ENCODE measurements around the gene ARID4B. TPM values are rescaled to one million over a fixed set of nuclear protein-coding genes. Genes with fewer than 3 reads are reported as not detected.

ARID4B gene
- polyA plus RNA-seq, 4 donors: 10.3 to 26.6 (median 12.6) TPM

DNA sequence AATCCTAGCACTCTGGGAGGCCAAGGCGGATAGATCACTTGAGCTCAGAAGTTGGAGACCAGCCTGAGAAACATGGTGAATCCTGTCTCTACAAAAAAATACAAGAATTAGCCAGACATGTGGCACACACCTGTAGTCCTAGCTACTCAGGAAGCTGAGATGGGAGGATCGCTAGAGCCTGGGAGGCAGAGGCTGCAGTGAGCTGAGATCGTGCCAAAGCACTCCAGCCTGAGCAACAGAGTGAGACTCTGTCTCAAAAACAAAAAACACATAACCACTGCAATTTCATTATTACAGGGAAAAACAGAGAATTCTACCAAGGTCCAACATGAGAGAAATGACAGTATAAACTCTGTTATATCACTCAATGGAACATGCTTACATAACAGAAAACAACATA is 194.9 kb downstream of the ARID4B start:
- DNase-seq (no peak), FAIRE-seq (no peak)
- peaks cover 12 to 35% (median 15%) of the 10 kb centered on the region in 3 donors for H3K36me3 ChIP-seq (ENCODE audit: control insufficient read depth in 3 of 3, insufficient read depth in 2 of 3, low read depth in 1 of 3, low read length in 3 of 3)
- no peaks in the 10 kb centered on the region for H3K9me3 ChIP-seq (ENCODE audit: control insufficient read depth in 2 of 2, insufficient read depth in 1 of 2, low read depth in 1 of 2, low read length in 1 of 2)
- H3K27ac ChIP-seq (ENCODE audit: low read depth in 1 of 3, low read length in 2 of 3): no peak overlapping the region
- WGBS, 3 donors: 90 to 100% (median 95%) methylated on average over 3 of the region's 3 CpGs
- no peaks in the 10 kb centered on the region for H3K4me1 ChIP-seq (ENCODE audit: control insufficient read depth in 3 of 3, insufficient read depth in 2 of 3, low read depth in 1 of 3, low read length in 2 of 3)
- no peaks in the 10 kb centered on the region for H3K27me3 ChIP-seq (ENCODE audit: control insufficient read depth in 3 of 3, insufficient read depth in 3 of 3, low read length in 3 of 3)
- no peak overlapping the region for H3K4me3 ChIP-seq (ENCODE audit: low read depth in 1 of 3, low read length in 3 of 3)

DNA sequence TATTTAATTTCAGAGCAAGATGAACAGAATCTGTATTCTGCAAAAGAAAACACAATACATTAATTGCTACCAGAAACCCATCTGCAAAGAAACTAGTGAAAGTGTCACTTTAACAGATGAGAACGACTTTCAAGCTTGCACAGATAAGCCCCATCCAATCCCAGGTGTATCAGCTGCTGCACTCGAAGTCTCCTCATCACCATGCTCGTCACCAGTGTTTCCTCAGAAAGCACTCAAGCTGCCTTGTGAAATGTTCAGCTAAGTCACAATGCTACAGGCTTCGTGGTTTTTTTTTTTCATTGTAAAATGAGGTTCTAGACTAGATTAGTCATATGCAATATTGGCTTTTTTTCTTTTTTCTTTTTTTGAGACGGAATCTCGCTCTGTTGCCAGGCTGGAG is 196.0 kb downstream of the ARID4B start:
- peaks cover 0 to 2% (median under 1%) of the 10 kb centered on the region in 3 donors for H3K4me1 ChIP-seq (ENCODE audit: control insufficient read depth in 3 of 3, insufficient read depth in 2 of 3, low read depth in 1 of 3, low read length in 2 of 3)
- no peaks in the 10 kb centered on the region for H3K27me3 ChIP-seq (ENCODE audit: control insufficient read depth in 3 of 3, insufficient read depth in 3 of 3, low read length in 3 of 3)
- peaks cover 4 to 29% (median 15%) of the 10 kb centered on the region in 3 donors for H3K36me3 ChIP-seq (ENCODE audit: control insufficient read depth in 3 of 3, insufficient read depth in 2 of 3, low read depth in 1 of 3, low read length in 3 of 3)
- WGBS, 3 donors: 64 to 78% (median 71%) methylated on average over 6 of the region's 6 CpGs
- H3K27ac ChIP-seq (ENCODE audit: low read depth in 1 of 3, low read length in 2 of 3): no peak overlapping the region
- H3K4me3 ChIP-seq (ENCODE audit: low read depth in 1 of 3, low read length in 3 of 3): no peak overlapping the region
- FAIRE-seq (no peak), DNase-seq (no peak)
- H3K9me3 ChIP-seq (ENCODE audit: control insufficient read depth in 2 of 2, insufficient read depth in 1 of 2, low read depth in 1 of 2, low read length in 1 of 2): no peaks in the 10 kb centered on the region

DNA sequence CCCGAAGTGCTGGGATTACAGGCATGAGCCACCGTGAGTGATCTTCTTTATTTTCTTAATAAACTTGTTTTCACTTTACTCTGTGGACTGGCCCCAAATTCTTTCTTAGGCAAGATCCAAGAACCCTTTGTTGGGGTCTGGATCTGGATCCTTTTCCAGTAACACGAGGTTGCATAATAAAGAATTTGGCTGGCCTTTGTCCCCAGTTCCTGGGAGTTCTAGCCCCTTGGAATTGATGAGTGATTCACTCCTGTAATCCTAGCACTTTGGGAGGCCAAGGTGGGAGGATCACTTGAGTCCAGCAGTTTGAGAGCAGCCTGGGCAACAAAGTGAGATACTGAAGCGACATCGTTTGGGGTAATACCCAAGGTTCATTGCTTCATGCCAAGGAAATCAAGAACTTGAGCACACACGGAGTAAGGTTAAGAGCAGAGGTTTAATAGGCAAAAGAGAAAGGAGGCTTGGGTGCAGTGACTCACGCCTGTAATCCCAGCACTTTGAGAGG is 197.2 kb downstream of the ARID4B start:
- H3K36me3 ChIP-seq (ENCODE audit: control insufficient read depth in 3 of 3, insufficient read depth in 2 of 3, low read depth in 1 of 3, low read length in 3 of 3): peaks cover 2 to 38% (median 8%) of the 10 kb centered on the region in 3 donors
- H3K4me3 ChIP-seq (ENCODE audit: low read depth in 1 of 3, low read length in 3 of 3): no peak overlapping the region
- 87 to 93% (median 90%) methylated on average over 7 of the region's 7 CpGs for WGBS, 3 donors
- peaks cover 0 to 7% (median 3%) of the 10 kb centered on the region in 3 donors for H3K4me1 ChIP-seq (ENCODE audit: control insufficient read depth in 3 of 3, insufficient read depth in 2 of 3, low read depth in 1 of 3, low read length in 2 of 3)
- no peaks in the 10 kb centered on the region for H3K27me3 ChIP-seq (ENCODE audit: control insufficient read depth in 3 of 3, insufficient read depth in 3 of 3, low read length in 3 of 3)
- DNase-seq: no peak
- H3K27ac ChIP-seq (ENCODE audit: low read depth in 1 of 3, low read length in 2 of 3): no peak overlapping the region
- no peak for FAIRE-seq
- H3K9me3 ChIP-seq (ENCODE audit: control insufficient read depth in 2 of 2, insufficient read depth in 1 of 2, low read depth in 1 of 2, low read length in 1 of 2): no peaks in the 10 kb centered on the region

DNA sequence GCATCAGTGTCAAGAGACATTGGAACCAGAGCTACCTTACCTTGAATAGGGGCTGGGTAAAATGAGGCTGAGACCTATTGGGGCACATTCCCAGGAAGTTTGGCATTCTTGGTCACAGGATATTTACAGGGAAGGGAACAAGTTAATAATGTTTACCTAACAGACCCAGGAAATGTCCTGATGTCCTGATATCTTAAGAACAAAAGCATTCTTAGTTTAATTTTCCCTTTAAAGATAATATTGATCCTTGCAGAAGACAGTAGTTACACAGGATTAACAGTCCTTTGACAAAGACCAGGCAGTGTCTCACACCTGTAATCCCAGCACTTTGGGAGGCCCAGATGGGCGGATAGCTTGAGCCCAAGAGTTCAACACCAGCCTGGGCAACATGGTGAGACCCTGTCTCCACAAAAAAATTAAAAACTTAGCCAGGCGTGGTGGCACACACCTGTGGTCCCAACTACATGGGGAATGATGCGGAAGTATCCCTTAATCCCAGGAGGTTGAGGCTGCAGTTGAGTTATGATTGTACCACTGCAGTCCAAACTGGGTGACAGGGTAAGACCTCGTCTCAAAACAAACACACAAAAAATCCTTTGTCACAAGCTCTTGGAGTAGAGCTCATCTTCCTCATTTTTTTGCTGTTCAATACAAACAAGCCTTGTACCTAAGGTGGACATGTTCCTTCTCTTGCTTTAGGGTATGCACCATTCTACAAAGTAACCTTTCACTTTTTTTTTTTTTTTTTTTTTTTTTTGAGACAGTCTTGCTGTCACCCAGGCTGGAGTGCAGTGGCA is 198.0 kb downstream of the ARID4B start:
- Histone ChIP-seq H3K27me3 (ENCODE audit: control insufficient read depth in 3 of 3, insufficient read depth in 3 of 3, low read length in 3 of 3) (no peaks in the 10 kb centered on the region), H3K36me3 (ENCODE audit: control insufficient read depth in 3 of 3, insufficient read depth in 2 of 3, low read depth in 1 of 3, low read length in 3 of 3) (peaks cover 2 to 36% (median 4%) of the 10 kb centered on the region in 3 donors), H3K27ac (ENCODE audit: low read depth in 1 of 3, low read length in 2 of 3) (no peak overlapping the region), H3K4me3 (ENCODE audit: low read depth in 1 of 3, low read length in 3 of 3) (no peak overlapping the region), H3K9me3 (ENCODE audit: control insufficient read depth in 2 of 2, insufficient read depth in 1 of 2, low read depth in 1 of 2, low read length in 1 of 2) (no peaks in the 10 kb centered on the region), H3K4me1 (ENCODE audit: control insufficient read depth in 3 of 3, insufficient read depth in 2 of 3, low read depth in 1 of 3, low read length in 2 of 3) (peaks cover 0 to 7% (median 3%) of the 10 kb centered on the region in 3 donors)
- FAIRE-seq (no peak), DNase-seq (no peak)
- 90 to 93% (median 91%) methylated on average over 4 of the region's 4 CpGs for WGBS, 3 donors

DNA sequence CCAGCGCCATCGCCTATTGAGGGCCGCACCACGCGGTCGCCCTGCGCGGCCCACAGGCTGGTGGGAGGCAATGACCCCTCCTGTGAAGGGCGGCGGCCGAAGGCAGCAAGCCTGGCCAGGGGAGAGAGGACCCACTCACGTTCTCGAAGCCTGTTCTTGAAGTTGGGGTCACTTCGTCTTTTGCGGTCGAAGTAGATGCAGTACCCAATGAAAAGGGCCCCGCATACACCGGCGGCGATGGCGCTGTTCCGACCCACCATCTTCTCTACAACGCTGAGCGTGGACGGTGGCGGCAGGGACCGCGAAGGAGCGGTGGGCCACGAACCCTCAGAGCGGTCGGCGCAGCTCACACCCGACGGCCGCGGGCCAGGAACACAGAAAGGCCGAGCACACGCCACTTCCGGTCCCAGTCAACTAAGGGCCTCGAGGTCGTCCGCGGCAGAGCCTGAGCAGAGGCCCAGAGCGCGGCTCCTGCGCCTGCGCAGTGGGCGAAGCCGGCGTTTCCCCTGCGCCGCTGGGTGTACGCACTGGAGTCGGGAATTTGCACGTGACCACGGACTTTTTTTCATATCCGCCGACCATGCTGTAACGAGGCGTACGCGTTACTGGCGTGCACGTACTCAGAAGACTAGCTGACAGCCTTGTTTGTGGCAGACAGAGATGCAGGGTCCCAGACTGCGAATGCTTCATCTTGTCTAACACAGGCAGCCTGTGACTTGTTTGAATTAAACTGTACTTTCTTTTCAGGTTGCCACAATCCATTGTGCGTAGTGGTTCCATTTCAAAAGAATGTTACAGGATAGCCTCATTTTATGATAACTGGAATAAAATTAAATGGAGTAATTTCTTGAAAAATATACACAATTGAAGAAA is 199.3 kb downstream of the ARID4B start, which contains the start of gene TOMM20:
Gene TOMM20 (minus strand): TSS at position 382 of the 873 bp plus-strand sequence. CDS start 122 bp downstream, at position 260.
- Histone ChIP-seq H3K9me3 (ENCODE audit: control insufficient read depth in 2 of 2, insufficient read depth in 1 of 2, low read depth in 1 of 2, low read length in 1 of 2) (no peaks in the 10 kb centered on the region), H3K36me3 (ENCODE audit: control insufficient read depth in 3 of 3, insufficient read depth in 2 of 3, low read depth in 1 of 3, low read length in 3 of 3) (peaks cover 0 to 32% (median 4%) of the 10 kb centered on the region in 3 donors), H3K4me3 (ENCODE audit: low read depth in 1 of 3, low read length in 3 of 3) (peak within 1 kb of the TSS; percentile 72 to 100 (median 96)), H3K27ac (ENCODE audit: low read depth in 1 of 3, low read length in 2 of 3) (peak within 1 kb of the TSS; percentile 64 to 93 (median 92)), H3K4me1 (ENCODE audit: control insufficient read depth in 3 of 3, insufficient read depth in 2 of 3, low read depth in 1 of 3, low read length in 2 of 3) (peaks cover 0 to 10% (median 3%) of the 10 kb centered on the region in 3 donors), H3K27me3 (ENCODE audit: control insufficient read depth in 3 of 3, insufficient read depth in 3 of 3, low read length in 3 of 3) (no peaks in the 10 kb centered on the region)
- DNase-seq (peak; percentile 99), FAIRE-seq (no peak)
- WGBS, 3 donors: 1% methylated on average over 64 to 67 of the region's 67 CpGs

DNA sequence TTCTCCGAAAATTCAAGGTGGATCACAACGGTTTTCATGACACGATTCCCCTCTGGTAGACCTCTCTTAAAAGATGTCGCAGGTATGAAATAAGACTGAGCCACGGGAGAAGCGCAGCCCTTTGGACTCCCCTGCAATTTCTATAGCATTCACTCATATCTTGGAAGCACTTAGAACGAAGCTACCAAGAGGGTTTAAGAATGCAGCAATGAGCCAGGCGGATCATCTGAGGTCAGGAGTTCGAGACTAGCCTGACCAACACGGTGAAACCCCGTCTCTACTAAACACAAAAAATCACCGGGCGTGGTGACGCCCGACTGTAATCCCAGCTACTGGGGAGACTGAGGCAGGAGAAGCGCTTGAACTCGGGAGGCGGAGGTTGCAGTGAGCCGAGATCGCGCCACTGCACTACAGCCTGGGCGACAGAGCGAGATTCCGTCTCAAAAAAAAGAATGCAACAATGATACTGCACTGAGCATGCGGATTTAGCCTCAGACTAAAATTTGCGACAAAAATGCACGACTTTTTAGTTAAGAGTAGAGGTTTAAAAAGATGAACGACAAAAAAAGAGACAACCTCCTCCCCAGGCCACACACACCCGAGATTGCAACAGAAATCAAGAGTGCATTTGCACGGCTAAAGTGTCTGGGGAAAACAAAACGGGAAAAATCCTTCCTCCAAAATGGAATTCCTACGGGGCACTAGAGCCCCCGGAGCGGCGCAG is 200.1 kb downstream of the ARID4B start:
- no peaks in the 10 kb centered on the region for H3K27me3 ChIP-seq (ENCODE audit: control insufficient read depth in 3 of 3, insufficient read depth in 3 of 3, low read length in 3 of 3)
- 0 to 1% (median 0%) methylated on average over 35 of the region's 35 CpGs for WGBS, 3 donors
- H3K4me1 ChIP-seq (ENCODE audit: control insufficient read depth in 3 of 3, insufficient read depth in 2 of 3, low read depth in 1 of 3, low read length in 2 of 3): peaks cover 0 to 10% (median 3%) of the 10 kb centered on the region in 3 donors
- H3K27ac ChIP-seq (ENCODE audit: low read depth in 1 of 3, low read length in 2 of 3): peak overlapping the region; percentile 64 to 93 (median 92)
- no peaks in the 10 kb centered on the region for H3K9me3 ChIP-seq (ENCODE audit: control insufficient read depth in 2 of 2, insufficient read depth in 1 of 2, low read depth in 1 of 2, low read length in 1 of 2)
- peaks cover 0 to 31% (median 4%) of the 10 kb centered on the region in 3 donors for H3K36me3 ChIP-seq (ENCODE audit: control insufficient read depth in 3 of 3, insufficient read depth in 2 of 3, low read depth in 1 of 3, low read length in 3 of 3)
- DNase-seq (peak; percentile 49 to 69), FAIRE-seq (no peak)
- peak overlapping the region; percentile 72 to 100 (median 96) for H3K4me3 ChIP-seq (ENCODE audit: low read depth in 1 of 3, low read length in 3 of 3)

DNA sequence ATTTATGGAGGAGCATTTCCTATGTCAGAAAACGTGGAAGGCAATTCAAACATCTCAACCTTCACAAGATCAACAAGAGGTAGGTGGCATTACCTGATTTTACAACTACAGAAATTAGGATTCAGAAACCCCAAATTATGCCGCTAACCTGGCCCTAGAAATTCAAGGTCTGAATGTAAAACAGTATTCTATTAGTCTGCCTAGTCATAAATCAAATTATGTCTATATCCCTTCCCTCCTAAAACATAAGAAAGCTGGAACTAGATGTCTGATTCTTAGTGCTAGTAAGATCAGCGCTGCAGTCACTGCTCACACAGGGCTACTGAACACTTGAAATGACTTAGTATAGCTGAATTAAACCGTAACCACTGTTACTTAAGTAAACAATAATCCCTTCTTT is 200.8 kb downstream of the ARID4B start:
- H3K27ac ChIP-seq (ENCODE audit: low read depth in 1 of 3, low read length in 2 of 3): no peak overlapping the region
- H3K4me3 ChIP-seq (ENCODE audit: low read depth in 1 of 3, low read length in 3 of 3): peak overlapping the region; percentile 31 to 100 (median 72)
- FAIRE-seq: no peak
- peaks cover 0 to 27% (median 4%) of the 10 kb centered on the region in 3 donors for H3K36me3 ChIP-seq (ENCODE audit: control insufficient read depth in 3 of 3, insufficient read depth in 2 of 3, low read depth in 1 of 3, low read length in 3 of 3)
- peaks cover 0 to 10% (median 3%) of the 10 kb centered on the region in 3 donors for H3K4me1 ChIP-seq (ENCODE audit: control insufficient read depth in 3 of 3, insufficient read depth in 2 of 3, low read depth in 1 of 3, low read length in 2 of 3)
- 5 to 23% (median 7%) methylated on average over 4 of the region's 4 CpGs for WGBS, 3 donors
- DNase-seq: peak in 1 of 2 donors; percentile 27
- no peaks in the 10 kb centered on the region for H3K27me3 ChIP-seq (ENCODE audit: control insufficient read depth in 3 of 3, insufficient read depth in 3 of 3, low read length in 3 of 3)
- no peaks in the 10 kb centered on the region for H3K9me3 ChIP-seq (ENCODE audit: control insufficient read depth in 2 of 2, insufficient read depth in 1 of 2, low read depth in 1 of 2, low read length in 1 of 2)

Measured in small intestine (tissue), 7 donors.